PFSK-1 (cell line): Measurements from ENCODE around the gene JADE2.

Source experiments
- POLR2AphosphoS5 ChIP-seq: IDR thresholded peaks from 2 replicates; pipeline ENCODE4 v1.6.1; 2012; ENCODE audit warnings: low read depth, mild to moderate bottlenecking, control low read depth, low read length, moderate library complexity
- TF ChIP-seq, protein P1 (sequence below), 2 experiments: IDR thresholded peaks; 2 replicates each; pipeline versions ENCODE4 v1.6.1 to v1.8.0; 2011 to 2012; ENCODE audit warnings: low read depth in 2 of 2, low read length in 2 of 2, control low read depth in 1 of 2, inconsistent platforms in 1 of 2, mild to moderate bottlenecking in 1 of 2, moderate library complexity in 1 of 2; ENCODE audit not compliant: insufficient read depth in 1 of 2

DNA sequence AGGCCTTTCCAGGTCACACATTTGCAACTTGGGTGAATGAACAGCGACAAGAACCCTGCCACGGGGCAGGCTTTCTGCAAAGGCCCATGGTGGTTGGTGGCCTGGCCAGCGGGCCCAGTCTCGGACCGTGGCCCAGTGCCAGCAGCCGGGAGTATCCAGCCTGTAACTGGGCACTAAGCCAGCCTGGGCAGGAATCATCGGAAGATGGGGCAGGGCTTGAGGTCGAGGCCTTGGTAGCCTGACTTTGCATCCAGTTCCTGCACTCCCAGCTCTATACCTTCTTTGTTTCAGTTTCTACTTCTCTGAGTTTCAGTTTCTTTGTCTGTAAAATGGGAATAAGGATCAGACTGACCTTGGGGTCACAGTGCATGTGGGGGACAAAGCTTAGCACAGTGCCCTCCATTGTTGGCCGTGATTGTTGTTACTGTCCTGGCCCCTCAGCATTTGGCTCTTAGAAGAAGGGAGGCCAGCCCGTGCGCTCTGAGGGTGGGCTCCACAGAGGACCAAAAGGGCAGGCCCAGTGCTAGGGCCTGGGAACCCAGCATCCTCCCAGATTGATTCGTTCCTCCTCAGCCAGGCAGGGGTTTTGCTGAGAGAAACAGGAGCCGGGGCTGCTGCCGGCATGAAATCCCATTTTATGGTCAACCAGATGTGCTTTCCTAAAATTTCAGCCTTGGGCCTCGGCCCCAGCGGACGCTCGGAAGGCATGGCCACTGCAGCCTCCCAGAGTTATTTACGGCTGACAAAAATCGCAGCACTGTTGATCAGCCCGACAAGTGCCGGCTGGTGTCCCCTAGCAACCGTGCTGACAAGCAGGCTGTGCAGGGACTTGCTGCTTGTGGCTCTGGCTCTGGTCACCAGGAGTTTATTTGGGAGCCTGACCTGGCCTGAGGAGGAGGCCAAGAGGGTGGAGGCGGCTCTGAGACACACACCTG, 43.6 kb downstream of the JADE2 start:
- TF ChIP-seq, protein P1, sequence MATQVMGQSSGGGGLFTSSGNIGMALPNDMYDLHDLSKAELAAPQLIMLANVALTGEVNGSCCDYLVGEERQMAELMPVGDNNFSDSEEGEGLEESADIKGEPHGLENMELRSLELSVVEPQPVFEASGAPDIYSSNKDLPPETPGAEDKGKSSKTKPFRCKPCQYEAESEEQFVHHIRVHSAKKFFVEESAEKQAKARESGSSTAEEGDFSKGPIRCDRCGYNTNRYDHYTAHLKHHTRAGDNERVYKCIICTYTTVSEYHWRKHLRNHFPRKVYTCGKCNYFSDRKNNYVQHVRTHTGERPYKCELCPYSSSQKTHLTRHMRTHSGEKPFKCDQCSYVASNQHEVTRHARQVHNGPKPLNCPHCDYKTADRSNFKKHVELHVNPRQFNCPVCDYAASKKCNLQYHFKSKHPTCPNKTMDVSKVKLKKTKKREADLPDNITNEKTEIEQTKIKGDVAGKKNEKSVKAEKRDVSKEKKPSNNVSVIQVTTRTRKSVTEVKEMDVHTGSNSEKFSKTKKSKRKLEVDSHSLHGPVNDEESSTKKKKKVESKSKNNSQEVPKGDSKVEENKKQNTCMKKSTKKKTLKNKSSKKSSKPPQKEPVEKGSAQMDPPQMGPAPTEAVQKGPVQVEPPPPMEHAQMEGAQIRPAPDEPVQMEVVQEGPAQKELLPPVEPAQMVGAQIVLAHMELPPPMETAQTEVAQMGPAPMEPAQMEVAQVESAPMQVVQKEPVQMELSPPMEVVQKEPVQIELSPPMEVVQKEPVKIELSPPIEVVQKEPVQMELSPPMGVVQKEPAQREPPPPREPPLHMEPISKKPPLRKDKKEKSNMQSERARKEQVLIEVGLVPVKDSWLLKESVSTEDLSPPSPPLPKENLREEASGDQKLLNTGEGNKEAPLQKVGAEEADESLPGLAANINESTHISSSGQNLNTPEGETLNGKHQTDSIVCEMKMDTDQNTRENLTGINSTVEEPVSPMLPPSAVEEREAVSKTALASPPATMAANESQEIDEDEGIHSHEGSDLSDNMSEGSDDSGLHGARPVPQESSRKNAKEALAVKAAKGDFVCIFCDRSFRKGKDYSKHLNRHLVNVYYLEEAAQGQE (IDR thresholded peaks at IDR 0.05; ENCODE audit: insufficient read depth in 1 of 2, low read depth in 2 of 2, low read length in 2 of 2): no peak
- no peak for TF ChIP-seq POLR2AphosphoS5
